NCI-H510A (cell line): ENCODE measurements around the gene MICAL2.

Experiments
- DNase-seq: peaks from one replicate; lab custom pipeline; 2025; lab: John Stamatoyannopoulos, UW

MICAL2 gene

DNA sequence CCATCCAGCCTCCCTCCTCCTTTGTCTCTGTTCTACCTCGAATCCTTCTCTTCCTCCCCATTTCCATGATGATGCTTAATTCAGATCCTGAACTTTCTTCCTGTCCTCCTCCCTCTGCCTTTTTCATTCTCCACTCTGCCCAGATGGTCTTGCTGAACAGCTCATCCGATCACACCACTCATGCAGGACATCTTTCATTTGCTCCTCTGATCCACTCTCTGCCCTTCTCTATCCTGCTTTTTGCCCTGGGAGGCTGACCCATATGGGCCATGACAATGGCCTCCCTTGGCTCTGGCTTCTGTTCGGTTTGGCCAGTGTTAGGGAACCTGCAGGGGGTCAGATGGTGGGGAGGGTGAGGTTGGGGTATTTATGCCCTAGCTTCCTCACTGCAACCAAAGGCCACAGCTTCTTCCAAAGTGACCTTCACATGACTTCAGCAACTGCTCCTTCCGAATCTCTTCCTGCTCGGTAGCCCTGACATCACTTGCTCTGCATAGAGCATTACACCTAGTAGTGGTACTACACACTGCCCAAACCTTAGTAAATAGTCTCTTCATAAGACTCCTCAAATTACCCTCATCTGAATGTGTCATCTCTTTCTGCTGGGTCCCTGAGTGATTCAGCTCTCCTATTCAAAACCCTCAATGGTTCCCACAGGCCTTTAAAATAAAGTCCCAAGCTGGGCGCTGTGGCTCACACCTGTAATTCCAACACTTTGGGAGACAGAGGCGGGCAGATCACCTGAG, 32.7 kb upstream of the MICAL2 start:
- DNase-seq = no peak

DNA sequence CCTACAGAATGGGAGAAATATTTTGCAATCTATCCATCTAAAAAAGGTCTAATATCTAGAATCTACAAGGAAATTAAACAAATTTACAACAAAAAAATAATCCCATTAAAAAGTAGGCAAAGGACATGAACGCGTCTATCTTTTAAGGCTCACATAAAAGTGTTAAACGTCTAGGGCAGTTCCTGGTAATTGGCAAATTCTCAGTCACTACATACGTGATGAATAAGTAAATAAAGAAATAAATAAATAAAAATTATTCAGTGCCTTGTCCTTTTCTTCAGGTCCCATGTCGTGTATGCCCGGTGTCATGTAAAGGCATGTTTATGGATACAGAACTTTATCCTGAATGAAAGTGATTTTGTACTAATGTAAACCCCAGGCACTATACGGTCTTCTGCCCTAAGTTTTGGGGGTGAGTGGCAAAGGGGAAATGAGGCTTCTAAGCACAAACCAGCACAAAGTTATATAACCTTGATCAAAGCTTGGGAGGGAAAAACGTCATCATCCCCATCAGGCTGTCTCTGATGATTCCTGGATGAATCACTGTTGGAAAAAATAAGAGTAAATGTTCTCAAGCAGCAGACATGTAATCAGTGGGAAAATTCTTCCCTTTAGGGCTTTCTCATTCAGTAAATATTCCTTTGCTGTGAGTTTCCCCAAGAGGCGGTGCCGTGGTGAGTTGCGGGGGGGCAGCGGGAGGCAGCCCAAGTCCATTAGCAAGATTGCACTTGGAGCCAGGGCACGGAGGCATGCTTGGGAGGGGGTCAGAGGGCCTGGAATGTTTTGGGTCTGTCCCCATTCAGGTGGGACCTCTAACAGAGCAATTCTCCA, 30.4 kb upstream of the MICAL2 start:
- no peak for DNase-seq

DNA sequence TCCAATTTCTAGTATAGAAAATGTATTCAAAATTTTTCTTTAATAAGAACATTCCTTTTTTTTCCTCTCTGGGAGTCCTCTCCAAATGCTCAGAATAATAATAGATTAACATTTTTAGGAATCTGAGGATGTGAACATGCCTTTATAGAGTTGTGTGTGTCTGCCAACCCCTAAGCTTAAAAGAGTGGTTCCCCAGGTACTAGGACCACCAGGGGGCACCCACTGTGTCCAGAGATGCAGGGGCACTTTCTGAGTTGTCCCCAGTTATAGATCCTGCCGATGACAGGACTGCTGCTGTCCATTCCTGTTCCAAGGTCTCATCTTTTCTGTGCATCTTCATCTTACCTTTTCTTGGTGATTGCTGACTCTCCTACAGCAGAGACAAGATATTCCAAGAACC, 27.0 kb upstream of the MICAL2 start:
- DNase-seq = no peak

DNA sequence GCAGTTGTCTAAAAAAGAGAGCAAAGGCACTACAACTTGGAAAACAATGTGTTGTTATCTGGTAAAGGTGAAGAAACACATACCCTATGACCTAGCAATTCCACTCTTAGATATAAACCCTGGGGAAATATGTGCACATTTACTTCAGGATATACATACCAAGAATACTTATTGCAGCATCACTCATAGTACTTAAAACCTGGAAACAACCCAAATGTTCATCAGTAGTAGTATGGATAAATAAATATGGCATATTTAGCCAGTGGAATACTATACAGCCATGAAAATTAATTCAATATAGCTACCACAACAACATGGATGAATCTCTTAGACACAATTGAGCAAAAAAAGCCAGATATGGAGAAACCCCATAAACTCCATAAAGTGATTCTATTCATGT, 26.1 kb upstream of the MICAL2 start:
- no peak for DNase-seq

DNA sequence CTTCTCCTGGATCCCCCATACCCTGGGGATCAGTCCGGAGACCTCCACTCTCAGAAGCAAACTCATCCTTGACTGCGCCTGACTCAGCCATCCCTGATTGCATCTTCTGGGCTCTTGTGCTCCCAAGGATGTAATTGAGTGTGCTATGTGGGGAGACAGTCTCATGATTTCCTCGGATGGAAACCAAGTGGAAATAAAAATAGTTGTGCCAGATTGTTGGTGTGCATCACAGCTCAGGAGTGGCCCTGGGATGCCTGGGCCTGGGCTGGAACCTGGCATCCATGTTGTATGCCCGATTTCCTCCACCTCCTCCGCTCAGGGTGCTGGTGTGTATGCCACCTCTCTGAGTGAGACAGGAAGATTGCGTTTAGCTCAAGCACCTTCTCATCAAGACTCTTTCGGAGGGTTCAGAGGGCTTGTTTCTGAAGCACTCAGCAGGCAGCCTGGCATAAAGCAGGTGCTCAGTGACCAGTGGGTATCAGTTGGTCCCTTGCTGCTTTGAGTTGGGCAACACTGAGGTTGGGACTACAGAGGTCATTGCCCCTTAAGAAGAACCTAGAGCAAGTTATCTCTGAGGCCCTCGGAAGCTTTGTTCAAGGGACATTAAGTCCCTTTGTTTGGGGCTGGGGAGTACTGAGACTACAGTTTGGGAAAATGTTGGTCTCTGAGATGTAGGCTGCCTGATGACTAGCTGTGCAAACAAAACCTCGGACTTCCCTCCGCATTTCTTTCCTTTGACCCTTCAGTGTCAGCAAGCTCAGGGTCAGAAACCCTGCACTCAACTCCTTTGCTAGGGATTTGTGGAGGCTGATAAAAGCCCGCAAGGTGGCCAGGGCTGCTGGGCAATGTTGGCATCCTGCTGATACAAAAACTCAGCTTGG, 24.8 kb upstream of the MICAL2 start:
- DNase-seq = no peak

DNA sequence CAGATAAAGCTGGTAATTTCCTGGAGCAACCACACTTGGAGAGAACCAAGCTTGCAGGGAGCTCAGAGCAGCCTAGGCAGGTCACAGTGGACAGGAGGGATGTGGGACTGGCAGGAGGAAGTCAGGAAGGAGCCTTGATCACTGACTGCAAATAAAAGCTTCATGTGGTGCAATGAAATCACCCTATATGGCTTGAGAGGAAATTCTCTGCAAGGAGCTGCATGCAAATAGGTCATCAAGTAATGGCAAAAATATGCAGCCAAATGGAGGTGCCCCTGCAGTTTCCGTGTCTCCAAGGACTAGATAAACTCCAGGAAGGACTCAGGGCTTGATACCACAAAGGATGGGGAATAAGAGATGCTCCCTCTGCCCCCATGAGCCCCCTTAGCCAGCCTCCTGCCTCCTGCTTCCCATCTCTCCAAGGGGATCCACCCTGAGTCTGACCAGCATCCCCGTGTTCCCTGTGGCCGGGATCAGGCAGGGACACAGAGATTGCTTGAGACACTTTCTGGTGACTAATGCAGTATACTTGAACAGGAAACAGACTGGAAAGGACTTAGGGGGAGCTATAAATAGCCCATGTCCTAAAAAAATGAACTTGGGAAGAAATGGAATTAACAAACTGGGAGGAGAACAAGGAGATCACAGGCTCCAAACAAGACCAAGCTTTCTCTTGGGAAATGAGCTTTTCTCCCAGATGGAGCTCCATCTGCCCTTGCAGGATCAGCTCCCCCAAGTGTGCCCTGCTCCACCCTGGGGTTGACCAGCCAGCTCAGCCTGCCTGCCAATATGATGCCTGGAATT, 23.9 kb upstream of the MICAL2 start:
- no peak for DNase-seq

DNA sequence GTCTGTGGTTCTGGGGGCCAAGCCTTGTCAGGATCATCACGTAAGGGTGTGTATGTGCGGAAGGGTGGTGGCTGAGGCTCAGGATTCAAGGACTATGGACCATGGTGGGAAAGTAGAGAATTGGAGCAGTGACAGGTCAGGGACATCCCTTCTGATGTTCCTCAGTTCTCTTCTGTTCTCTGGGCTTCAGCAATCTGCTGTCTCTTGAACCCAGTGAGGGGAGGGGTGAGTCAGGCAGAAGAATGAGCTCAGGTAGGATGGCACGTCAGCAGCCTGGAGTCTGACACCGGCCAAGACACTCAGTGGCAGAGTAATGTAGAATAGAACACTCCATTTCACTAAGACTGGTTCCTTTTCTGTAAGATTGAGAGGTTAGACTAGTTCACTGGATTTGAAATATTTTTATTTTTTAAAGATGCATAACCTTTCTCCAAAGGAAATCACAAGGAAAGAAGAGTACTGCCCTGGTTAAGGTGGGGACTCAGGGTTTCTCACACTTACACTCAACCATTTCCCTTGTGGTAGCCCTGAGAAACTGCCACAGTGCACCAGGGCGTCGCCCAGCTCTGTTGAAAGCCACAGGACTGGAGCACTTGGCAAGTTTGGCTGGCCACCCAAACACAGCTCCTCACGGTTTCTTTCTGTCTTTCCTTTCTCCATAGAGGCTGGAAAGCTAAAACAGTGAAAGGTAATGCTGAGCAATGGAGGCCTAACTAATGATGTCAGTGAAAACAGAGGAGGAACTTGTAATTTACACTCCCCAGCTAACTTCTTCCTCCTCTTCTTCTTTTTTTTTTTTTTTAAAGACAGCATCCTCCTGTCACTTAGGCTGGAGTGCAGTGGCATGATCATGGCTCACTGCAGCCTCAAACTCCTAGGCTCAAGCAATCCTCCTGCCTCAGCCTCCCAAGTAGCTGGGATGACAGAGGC, 23.1 kb upstream of the MICAL2 start:
- DNase-seq = no peak

DNA sequence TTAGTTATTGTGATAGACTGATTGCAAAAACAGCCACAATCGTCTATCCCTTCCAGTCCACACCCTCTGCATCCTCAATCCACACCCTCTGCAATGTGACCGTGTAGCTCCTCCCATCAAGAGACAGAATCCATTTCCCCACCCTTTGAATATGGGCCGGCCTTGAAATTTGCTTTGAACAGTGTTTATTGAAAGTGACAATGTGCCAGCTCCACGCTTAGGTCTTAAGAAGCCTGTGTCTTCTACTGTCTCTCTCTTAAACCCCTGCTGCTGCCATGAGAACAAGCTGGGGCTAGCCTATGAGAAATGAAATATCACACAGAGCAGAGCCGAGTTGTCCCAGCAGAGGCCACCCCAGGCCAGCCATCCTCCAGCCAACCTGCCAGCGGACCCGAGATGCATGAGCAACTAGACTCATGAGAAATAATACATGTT, 22.3 kb upstream of the MICAL2 start:
- no peak for DNase-seq

DNA sequence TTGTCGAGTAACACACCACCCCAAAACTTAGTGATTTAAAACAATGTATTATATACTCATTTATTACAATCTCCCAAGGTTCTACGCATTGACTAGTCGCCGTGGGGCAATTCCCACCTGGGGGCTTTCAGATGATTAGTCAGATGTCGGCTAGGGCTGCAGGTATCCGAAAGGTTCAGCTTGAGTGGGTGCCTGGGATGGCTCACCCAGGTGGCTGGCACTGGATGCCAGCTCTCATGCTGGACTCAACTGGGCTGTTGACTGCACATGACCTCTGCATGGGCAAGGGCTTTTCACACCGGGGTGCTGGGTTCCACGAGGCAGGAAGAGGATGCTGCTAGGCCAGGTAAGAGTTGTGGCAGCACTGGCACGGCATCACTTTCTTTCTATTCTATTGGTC, 21.9 kb upstream of the MICAL2 start:
- DNase-seq = no peak

DNA sequence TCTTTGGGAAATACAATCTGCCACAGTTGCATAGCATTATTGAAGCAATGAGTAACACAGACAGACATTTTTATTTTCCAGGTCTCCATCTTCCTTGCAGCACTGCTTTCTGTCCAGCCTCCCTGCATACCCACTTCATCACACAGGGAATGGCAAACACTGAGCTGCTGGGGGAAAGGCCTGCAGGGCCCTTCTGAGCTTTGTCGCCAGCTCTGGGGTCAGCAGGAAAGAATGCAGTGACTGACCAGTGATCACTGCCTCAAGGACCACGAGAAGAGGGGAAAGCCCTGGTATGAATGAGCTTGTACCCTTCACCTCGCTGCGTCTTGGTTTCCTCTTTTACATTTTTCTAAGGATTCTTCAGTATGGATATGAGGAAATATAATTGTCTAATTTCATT, 21.3 kb upstream of the MICAL2 start:
- DNase-seq = no peak

DNA sequence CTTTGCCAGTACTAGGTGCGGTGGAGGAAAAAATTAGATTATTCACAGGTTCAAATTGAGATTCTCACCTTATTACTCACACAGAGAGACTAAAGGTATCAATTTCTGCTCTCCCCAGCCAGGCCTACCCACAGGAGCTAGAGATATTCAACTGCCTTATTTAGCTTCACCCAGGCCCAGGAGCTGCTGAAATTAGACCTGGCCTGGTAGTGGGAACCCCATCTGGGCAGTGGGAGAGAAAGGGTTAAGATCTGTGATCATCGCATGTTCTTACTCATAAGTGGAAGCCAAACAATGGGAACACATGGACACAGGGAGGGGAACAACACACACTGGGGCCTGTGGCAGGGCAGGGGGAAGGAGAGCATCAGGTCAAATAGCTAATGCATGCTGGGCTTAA, 20.9 kb upstream of the MICAL2 start:
- DNase-seq = no peak

DNA sequence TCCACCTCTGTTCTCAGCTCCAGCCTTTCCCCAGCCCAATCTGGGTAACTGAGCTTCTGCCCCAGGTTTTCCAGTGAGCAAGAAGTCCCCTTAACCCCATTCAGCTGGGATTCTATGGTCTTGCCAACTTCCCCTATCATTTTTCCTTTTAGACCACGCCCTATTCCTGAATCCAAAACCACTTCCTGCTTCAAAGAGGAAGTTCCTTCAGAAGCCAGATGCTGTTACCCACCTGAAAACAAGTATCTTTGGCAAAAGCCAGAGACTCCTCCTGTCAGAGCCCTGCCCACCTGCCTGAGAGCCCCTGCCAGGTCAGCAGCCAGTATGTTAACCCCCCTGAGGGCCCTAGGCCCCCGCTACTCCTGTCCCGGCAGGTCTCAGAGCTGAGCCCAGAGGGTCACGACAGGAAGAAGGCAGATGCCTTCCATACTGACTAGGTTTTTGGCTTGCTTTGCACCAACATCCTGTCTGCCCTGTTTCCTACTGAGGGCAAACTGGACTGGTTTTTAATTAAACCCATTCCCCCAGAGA, 20.3 kb upstream of the MICAL2 start:
- DNase-seq = no peak

DNA sequence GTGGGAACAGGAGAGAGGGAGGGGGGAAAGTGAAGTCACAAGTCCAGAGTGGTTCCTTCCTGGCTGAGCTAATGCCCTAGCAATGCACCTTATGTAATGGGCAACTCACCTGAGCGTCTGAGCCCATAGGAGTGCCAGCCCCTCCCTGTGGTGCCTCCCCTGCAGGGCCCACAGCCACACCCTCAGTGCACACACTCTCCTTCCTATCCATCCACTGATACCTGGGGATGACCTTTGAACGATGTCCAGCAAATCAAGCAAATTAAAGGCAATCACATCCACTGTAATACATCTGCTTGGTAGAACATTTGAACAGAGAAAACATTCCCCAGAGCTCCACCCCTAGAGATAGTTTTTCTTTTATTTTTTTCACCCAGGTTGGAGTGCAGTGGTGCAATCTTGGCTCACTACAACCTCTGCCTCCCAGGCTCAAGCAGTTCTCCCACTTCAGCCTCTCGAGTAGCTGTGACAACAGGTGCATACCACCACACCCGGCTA, 19.6 kb upstream of the MICAL2 start:
- DNase-seq = no peak

DNA sequence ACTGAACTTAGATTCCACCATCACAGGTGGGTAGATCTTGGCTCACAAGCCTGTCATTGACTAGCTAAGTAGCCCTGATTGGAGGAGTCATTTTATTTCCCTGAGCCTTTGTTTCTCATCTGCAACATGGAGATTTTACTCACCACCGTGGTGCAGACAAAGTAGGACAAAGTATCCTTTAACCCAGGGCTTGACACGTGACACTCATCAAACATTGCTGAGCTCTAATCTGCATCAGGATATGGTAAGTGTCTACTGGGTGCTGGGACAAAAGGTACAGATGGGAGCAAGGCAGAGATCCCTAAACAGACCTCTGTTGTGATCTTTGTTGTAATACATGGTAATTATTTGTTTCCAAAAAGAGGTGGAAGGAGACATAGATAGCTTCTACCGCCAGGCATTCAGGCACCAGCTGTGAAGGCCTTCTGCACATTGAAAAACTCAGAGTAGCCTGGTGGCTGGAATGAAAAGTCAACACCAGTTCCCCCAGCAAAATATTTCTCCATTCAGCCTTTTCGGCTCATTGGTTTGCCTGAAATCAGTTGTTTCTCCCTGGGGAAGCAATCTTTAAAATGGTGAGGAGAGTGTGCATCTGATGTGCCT, 18.3 kb upstream of the MICAL2 start:
- no peak for DNase-seq

DNA sequence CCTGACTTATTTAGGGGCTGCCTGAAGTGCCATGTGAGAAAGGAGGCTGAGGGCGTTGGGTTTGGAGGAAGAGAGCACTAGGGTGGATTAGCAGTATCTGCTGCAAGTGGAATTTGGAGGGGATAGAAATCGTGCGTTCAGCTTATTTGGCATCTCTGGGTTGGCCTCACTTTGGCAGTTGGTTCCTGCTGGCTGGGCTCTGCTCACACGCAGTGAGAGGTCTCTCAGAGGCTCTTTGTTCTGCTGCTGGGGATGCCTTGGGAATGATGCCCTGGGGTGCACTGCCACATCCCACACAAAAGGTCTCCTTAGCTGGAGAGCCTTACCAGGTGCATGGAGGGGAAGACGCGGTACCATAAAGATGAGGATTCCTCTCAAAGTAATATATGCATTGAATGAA, 17.7 kb upstream of the MICAL2 start:
- no peak for DNase-seq

DNA sequence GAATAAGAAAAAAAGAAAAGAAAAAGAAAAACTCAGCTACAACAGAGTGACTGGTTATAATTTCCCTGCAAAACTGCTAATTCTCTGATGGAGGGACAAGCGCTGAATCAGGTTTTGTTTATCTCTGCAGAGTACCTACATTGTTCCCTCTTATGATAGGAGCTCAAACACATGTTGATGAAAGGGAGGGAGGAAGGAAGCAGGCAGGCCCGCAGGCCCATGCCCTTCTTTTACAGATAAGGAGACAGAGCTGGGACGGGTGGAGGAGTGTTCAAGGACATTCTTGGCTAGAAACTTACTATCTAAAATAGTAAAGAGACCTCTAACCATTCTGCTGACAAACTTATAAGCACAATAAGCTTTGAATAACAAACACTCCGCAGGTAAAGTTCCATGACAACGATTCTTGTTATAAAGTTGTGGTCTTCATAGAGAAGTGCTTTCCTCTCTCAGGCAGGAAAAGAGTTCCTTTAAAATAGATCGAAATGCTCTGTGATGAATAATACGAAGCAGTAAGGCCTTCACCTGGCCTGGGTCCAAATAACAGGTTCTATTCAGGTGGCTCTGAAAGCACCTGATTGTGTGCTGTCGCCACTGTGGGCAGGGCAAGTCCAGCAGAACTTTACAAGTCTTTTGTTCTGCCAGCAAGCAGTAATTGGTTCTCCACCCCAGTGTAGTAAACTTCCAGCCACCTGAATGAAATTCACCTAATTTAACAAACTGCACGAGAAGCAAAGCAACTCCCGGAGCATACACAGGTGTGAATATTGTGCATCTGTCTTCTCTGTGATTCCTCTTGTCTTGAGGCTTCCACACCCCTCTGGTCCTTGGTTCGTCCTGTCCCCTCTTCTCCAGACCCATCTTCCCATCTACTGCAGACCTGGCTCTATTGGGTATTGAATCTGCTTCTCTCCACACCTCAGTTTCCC, 15.3 kb upstream of the MICAL2 start:
- no peak for DNase-seq

DNA sequence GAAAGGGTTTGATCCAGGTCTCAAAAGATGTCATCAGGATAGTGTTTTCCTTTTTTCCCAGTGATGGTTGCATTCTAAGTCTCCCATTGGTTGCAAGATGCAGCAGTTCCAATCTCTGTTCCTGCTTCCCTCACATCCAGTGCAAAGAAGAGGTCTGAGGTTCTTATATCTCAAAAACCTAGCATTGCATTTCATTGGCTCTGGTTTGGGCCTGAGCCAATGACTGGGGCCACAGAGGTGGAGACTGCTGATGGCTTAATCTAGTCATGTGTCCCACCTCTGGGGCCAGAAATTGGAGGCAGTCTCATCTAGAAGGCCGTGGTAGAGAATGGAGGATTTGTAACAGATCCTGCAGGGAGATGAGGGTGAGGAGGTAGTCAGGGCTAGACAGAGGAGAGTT, 13.2 kb upstream of the MICAL2 start:
- DNase-seq = no peak

DNA sequence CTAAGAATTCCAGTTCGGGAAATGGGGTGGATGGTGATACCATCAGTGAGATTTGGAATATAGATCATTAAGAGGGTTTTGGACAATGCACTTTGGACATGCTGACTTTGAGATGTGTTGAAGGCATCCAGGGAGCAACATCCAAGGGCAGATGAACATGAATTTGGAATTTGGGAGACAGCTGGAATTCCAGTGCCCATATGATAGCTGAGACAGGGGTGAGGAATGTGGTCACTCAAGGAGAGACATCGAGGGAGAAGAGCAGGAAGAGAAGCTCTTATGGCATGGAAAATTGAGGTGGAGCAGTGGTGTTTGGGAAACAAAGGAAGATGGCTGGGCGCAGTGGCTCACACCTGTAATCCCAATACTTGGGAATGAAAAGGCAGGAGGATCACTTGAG, 11.8 kb upstream of the MICAL2 start:
- no peak for DNase-seq
